Body of pancreas (tissue), 4 donors: Measurements from ENCODE around the gene BIVM.
A peak's percentile ranks its signal among the peaks of the same experiment; 100 is the strongest.

Experiments used
- CTCF ChIP-seq, 7 experiments: fragments of 450-650 bp in 4 of 7; fragments of 200-600 bp in 3 of 7; sonication (generic) in 3 of 7; IDR thresholded peaks; one replicate each; pipeline ENCODE4 v1.5.1; 2016 to 2019; ENCODE audit warnings: antibody characterized with exemption in 7 of 7
- POLR2A ChIP-seq, 3 donors: fragments of 450-650 bp; IDR thresholded peaks; one replicate each; pipeline ENCODE4 v1.6.1; 2016; ENCODE audit warnings: antibody characterized with exemption in 3 of 3, mild to moderate bottlenecking in 2 of 3

- TF ChIP-seq CTCF (IDR thresholded peaks at IDR 0.05) = peak; percentile 57 to 81 (median 75)
- peak in 2 of 3 donors; percentile 49 to 50 for TF ChIP-seq POLR2A (IDR thresholded peaks at IDR 0.05)
Measured at GRCh38 chr13:102800145-102801041, 1.5 kb downstream of the BIVM start.
